Activated T-cell treated with anti-CD3 and anti-CD28 coated beads, Interleukin-2, amount 50 U/mL, for 72 hours (primary cell): Measurements from ENCODE around the gene DDX53. TPM values are rescaled to one million over a fixed set of nuclear protein-coding genes. Genes with fewer than 3 reads are reported as not detected.

Experiments
- ATAC-seq, 2 donors: fragments of 150-1000 bp; cut with Tn5 transposase; replicated peaks in 1 of 2; 2 replicates each; pipeline ENCODE4 v1.10.0; 2021; ENCODE audit warnings: moderate library complexity in 2 of 2, mild to moderate bottlenecking in 1 of 2
- DNase-seq, 2 donors: peaks; one replicate each; pipeline ENCODE4 v3.0.0; 2021 to 2022; ENCODE audit warnings: mixed read lengths in 1 of 2
- H3K27ac Mint-ChIP-seq: one replicate; pipeline ENCODE4 v1.8.0; 2022; ENCODE audit warnings: mild to moderate bottlenecking, moderate library complexity, mixed read lengths
- H3K27me3 Mint-ChIP-seq: one replicate; pipeline ENCODE4 v1.8.0; 2022; ENCODE audit warnings: low read depth, mixed read lengths
- H3K36me3 Mint-ChIP-seq, 2 donors: one replicate each; pipeline ENCODE4 v1.8.0; 2022; ENCODE audit warnings: mixed read lengths in 2 of 2, mild to moderate bottlenecking in 1 of 2; ENCODE audit not compliant: insufficient read depth in 2 of 2
- H3K4me1 Mint-ChIP-seq: one replicate; pipeline ENCODE4 v1.8.0; 2022; ENCODE audit warnings: low read depth, mixed read lengths
- H3K4me3 Mint-ChIP-seq, 2 donors: one replicate each; pipeline ENCODE4 v1.8.0; 2022; ENCODE audit warnings: mild to moderate bottlenecking in 2 of 2, mixed read lengths in 2 of 2, moderate library complexity in 2 of 2
- H3K9me3 Mint-ChIP-seq, 2 donors: one replicate each; pipeline ENCODE4 v1.8.0; 2022; ENCODE audit warnings: mixed read lengths in 2 of 2
- total RNA-seq, 2 donors: library from RNA; stranded (reverse); gene quantifications; one replicate each; pipeline ENCODE4 v1.2.3, GENCODE V29; 2022

DDX53 gene
- total RNA-seq, 2 donors from 2014 or later: not detected

- Mint-ChIP-seq H3K4me3 (no peak overlapping the region), H3K36me3 (no peaks in the 10 kb centered on the region), H3K9me3 (peaks cover 0 to 1% of the 10 kb centered on the region in 2 donors), H3K4me1 (no peaks in the 10 kb centered on the region), H3K27ac (no peak overlapping the region), H3K27me3 (peaks cover 7% of the 10 kb centered on the region)
- DNase-seq (no peak), ATAC-seq (no peak)
Observed at GRCh38 chrX:23003116-23003515, 3.4 kb downstream of the DDX53 start.

GRCh38 chrX:23008431-23009099 lies 8.8 kb downstream of the DDX53 start:
- Mint-ChIP-seq H3K4me3 (no peak overlapping the region), H3K27me3 (peaks cover 12% of the 10 kb centered on the region), H3K9me3 (peaks cover 0 to 1% of the 10 kb centered on the region in 2 donors), H3K4me1 (peaks cover 11% of the 10 kb centered on the region), H3K36me3 (no peaks in the 10 kb centered on the region), H3K27ac (no peak overlapping the region)
- DNase-seq (no peak), ATAC-seq (no peak)

DNA sequence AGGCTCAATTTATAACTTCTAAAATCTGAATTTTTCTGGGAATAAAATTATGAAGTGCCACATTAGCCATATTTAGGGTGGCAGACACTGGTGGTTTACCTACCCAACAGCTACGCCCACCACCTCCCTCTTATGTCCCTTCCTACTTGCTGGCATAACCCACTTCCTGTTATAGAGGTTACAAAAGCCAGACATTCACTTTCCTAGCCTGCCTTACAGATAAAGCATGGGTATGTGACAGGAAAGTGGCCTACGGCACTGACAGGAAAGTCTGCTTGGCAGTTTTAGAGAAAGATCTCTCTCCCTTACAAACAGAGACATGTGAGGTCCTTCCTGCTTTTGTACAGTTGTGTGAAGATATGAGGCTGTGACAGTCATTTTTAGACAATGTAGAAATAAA lies 12.4 kb downstream of the DDX53 start:
- Mint-ChIP-seq H3K36me3 (no peaks in the 10 kb centered on the region), H3K9me3 (no peaks in the 10 kb centered on the region), H3K4me1 (peaks cover 11% of the 10 kb centered on the region), H3K27ac (no peak overlapping the region), H3K4me3 (no peak overlapping the region), H3K27me3 (peaks cover 12% of the 10 kb centered on the region)
- ATAC-seq: peak in 1 of 2 donors; percentile 27
- no peak for DNase-seq

- peak in 1 of 2 donors; percentile 11 for ATAC-seq
- no peak overlapping the region for H3K27ac Mint-ChIP-seq
Observed at GRCh38 chrX:23012636-23013035, 12.9 kb downstream of the DDX53 start.

GRCh38 chrX:23013366-23013765 lies 13.6 kb downstream of the DDX53 start:
- Mint-ChIP-seq H3K4me1 (peaks cover 11% of the 10 kb centered on the region), H3K27ac (no peak overlapping the region), H3K4me3 (no peak overlapping the region), H3K36me3 (no peaks in the 10 kb centered on the region), H3K27me3 (peaks cover 5% of the 10 kb centered on the region), H3K9me3 (no peaks in the 10 kb centered on the region)
- ATAC-seq (no peak), DNase-seq (no peak)

More at GRCh38 chrX:23012636-23013035, 12.9 kb downstream of the DDX53 start:
- Mint-ChIP-seq H3K4me3 (no peak overlapping the region), H3K9me3 (no peaks in the 10 kb centered on the region), H3K27me3 (peaks cover 8% of the 10 kb centered on the region), H3K4me1 (peaks cover 11% of the 10 kb centered on the region), H3K36me3 (no peaks in the 10 kb centered on the region)
- DNase-seq: no peak

GRCh38 chrX:23031600-23031999 lies 31.8 kb downstream of the DDX53 start:
- no peak for DNase-seq
- H3K4me3 Mint-ChIP-seq: no peak overlapping the region
- no peaks in the 10 kb centered on the region for H3K36me3 Mint-ChIP-seq
- no peaks in the 10 kb centered on the region for H3K9me3 Mint-ChIP-seq
- H3K27me3 Mint-ChIP-seq: peaks cover 7% of the 10 kb centered on the region
- no peak for ATAC-seq
- no peaks in the 10 kb centered on the region for H3K4me1 Mint-ChIP-seq
- no peak overlapping the region for H3K27ac Mint-ChIP-seq

DNA sequence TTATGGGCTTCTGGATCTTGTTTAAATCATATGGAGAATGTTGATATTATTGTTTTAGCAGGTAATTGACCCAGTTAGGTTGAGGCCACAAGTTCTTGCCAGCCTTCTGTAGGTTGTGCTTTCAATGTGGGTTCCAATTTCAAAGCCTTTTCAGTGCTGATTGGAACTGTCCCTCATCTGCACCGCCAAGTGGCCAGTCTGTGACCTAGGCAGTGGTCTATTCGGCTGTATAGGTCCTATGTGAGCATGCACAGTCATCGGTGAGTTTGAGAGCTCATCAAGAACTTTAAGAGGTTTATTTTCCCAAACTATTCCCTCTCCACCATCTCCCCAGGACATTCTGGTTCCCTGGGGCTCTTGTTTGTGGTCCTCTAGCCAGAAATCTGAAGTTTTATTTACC lies 35.7 kb downstream of the DDX53 start:
- no peak for ATAC-seq
- Mint-ChIP-seq H3K9me3 (no peaks in the 10 kb centered on the region), H3K4me3 (no peak overlapping the region)

GRCh38 chrX:23046443-23046842 lies 46.7 kb downstream of the DDX53 start:
- ATAC-seq (no peak), DNase-seq (no peak)
- Mint-ChIP-seq H3K27me3 (no peaks in the 10 kb centered on the region), H3K36me3 (no peaks in the 10 kb centered on the region), H3K9me3 (no peaks in the 10 kb centered on the region), H3K4me3 (no peak overlapping the region), H3K4me1 (no peaks in the 10 kb centered on the region), H3K27ac (no peak overlapping the region)

More for the DNA sequence above, 35.7 kb downstream of the DDX53 start:
- no peaks in the 10 kb centered on the region for H3K4me1 Mint-ChIP-seq
- H3K27me3 Mint-ChIP-seq: peaks cover 7% of the 10 kb centered on the region
- no peak overlapping the region for H3K27ac Mint-ChIP-seq
- DNase-seq: no peak
- H3K36me3 Mint-ChIP-seq: no peaks in the 10 kb centered on the region

DNA sequence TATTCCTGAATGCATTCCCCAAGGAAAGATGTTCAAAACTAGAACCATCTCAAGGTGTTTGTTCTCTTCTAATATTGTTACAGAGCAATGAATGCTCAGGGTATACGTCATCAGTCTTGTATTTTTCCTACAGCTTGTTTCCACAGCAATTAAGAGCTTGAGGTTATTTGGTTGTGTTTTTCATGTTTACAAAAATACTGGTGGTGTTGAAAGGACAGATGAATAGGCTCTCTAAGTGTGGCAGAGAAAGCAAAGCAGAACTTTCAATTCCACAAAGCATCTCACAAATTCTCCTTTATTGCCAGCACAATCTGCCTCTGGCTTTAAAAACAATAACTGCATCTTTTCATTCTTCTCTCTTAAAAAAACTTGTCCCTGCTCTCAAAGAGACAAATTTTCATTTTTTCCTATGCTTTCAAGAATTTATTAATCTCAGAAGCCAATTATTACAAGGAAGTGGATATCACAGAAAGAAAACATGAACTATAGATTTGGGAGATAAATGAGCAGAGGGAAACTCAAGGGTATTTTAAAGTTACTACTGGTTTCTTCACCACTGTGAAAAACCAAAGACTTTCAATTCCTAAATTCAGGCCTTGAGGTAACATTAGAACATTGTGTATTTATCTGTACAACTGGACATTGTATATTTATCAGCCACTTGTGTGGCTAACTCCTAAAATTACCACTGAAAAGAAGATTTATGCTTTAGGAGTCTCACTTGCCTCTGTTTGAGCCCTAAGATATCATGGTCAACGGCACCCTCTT lies 49.2 kb downstream of the DDX53 start:
- Mint-ChIP-seq H3K9me3 (no peaks in the 10 kb centered on the region), H3K27me3 (no peaks in the 10 kb centered on the region), H3K36me3 (no peaks in the 10 kb centered on the region), H3K4me3 (no peak overlapping the region), H3K27ac (no peak overlapping the region), H3K4me1 (no peaks in the 10 kb centered on the region)
- no peak for ATAC-seq
- no peak for DNase-seq

GRCh38 chrX:23052324-23052723 lies 52.6 kb downstream of the DDX53 start:
- no peak overlapping the region for H3K27ac Mint-ChIP-seq
- no peaks in the 10 kb centered on the region for H3K36me3 Mint-ChIP-seq
- H3K9me3 Mint-ChIP-seq: no peaks in the 10 kb centered on the region
- H3K4me3 Mint-ChIP-seq: no peak overlapping the region
- H3K27me3 Mint-ChIP-seq: no peaks in the 10 kb centered on the region
- no peaks in the 10 kb centered on the region for H3K4me1 Mint-ChIP-seq
- ATAC-seq (no peak), DNase-seq (no peak)
